Esophagus squamous epithelium (tissue), 4 donors: ENCODE results near the gene CA5A.

Experiments
- CTCF ChIP-seq, 6 experiments: fragments of 450-650 bp in 4 of 6; fragments of 200-600 bp in 2 of 6; sonication (generic) in 2 of 6; IDR thresholded peaks; one replicate each; pipeline ENCODE4 v1.5.1; 2016 to 2019; ENCODE audit warnings: antibody characterized with exemption in 6 of 6, mild to moderate bottlenecking in 4 of 6, moderate library complexity in 4 of 6
- POLR2A ChIP-seq, 4 donors: fragments of 450-650 bp; IDR thresholded peaks; one replicate each; pipeline ENCODE4 v1.6.1; 2017; ENCODE audit warnings: antibody characterized with exemption in 4 of 4, mild to moderate bottlenecking in 4 of 4, moderate library complexity in 3 of 4

GRCh38 chr16:87938412-87938949 is 2.2 kb upstream of the CA5A start:
- no peak for TF ChIP-seq CTCF (IDR thresholded peaks at IDR 0.05)
- no peak for TF ChIP-seq POLR2A (IDR thresholded peaks at IDR 0.05)
